Sigmoid colon (tissue), 4 donors: ENCODE results near the gene ID3.

Experiments
- EP300 ChIP-seq, 4 donors: sonication (generic); formaldehyde crosslinking; IDR thresholded peaks; one replicate each; pipeline ENCODE4 v1.6.1; 2017; ENCODE audit warnings: antibody characterized with exemption in 4 of 4
- POLR2A ChIP-seq, 2 donors: fragments of 450-650 bp; IDR thresholded peaks; one replicate each; pipeline ENCODE4 v1.6.1; 2016; ENCODE audit warnings: antibody characterized with exemption in 2 of 2, mild to moderate bottlenecking in 2 of 2, moderate library complexity in 2 of 2
- POLR2AphosphoS5 ChIP-seq, 4 donors: sonication (generic); formaldehyde crosslinking; IDR thresholded peaks; one replicate each; pipeline ENCODE4 v1.6.1; 2017; ENCODE audit warnings: antibody characterized with exemption in 4 of 4
- TF ChIP-seq, protein P1 (sequence below), 4 experiments: fragments of 450-650 bp in 3 of 4; fragments of 200-600 bp in 1 of 4; IDR thresholded peaks; one replicate each; pipeline ENCODE4 v1.5.1; 2016 to 2019; ENCODE audit warnings: antibody characterized with exemption in 4 of 4, mild to moderate bottlenecking in 3 of 4, moderate library complexity in 2 of 4

DNA sequence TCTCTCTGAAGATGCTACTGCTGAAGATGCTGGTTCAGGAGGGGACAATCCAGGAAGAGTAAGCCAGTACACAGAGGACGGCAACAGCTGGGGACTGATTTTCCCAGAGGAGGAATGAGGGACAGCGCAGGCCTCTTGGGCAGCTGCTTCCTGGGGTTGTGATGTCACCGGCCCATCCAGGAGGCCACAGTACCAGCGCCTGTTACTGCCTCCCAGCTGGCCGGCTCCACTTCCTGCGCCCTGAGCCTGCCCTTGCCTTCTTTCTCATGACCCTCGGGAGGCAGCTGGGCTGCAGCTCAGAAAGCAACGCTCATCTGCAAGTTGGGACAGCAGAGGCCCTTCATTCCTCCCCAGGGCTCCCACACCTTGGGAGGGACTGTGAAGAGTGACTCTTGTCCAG lies 21.9 kb upstream of the ID3 start:
- TF ChIP-seq, protein P1, sequence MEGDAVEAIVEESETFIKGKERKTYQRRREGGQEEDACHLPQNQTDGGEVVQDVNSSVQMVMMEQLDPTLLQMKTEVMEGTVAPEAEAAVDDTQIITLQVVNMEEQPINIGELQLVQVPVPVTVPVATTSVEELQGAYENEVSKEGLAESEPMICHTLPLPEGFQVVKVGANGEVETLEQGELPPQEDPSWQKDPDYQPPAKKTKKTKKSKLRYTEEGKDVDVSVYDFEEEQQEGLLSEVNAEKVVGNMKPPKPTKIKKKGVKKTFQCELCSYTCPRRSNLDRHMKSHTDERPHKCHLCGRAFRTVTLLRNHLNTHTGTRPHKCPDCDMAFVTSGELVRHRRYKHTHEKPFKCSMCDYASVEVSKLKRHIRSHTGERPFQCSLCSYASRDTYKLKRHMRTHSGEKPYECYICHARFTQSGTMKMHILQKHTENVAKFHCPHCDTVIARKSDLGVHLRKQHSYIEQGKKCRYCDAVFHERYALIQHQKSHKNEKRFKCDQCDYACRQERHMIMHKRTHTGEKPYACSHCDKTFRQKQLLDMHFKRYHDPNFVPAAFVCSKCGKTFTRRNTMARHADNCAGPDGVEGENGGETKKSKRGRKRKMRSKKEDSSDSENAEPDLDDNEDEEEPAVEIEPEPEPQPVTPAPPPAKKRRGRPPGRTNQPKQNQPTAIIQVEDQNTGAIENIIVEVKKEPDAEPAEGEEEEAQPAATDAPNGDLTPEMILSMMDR (IDR thresholded peaks at IDR 0.05), result no peak
- peak in 1 of 4 donors; percentile 20 for TF ChIP-seq POLR2AphosphoS5 (IDR thresholded peaks at IDR 0.05)
- TF ChIP-seq POLR2A (IDR thresholded peaks at IDR 0.05), result no peak
- TF ChIP-seq EP300 (IDR thresholded peaks at IDR 0.05), result no peak
